SH-SY5Y (cell line): Measurements from ENCODE around the gene ZBTB38.

Source experiments
- GATA2 ChIP-seq: IDR thresholded peaks from 2 replicates; pipeline ENCODE4 v1.6.1; 2011; ENCODE audit warnings: mild to moderate bottlenecking, low read depth, low read length
- GATA3 ChIP-seq: IDR thresholded peaks from 2 replicates; pipeline ENCODE4 v1.6.1; 2011; ENCODE audit warnings: low read depth, mild to moderate bottlenecking, low read length, moderate library complexity

GRCh38 chr3:141401573-141402475 lies 33.5 kb downstream of the ZBTB38 start:
- TF ChIP-seq GATA2, result no peak
- no peak for TF ChIP-seq GATA3
